GM10266 (cell line): Measurements from ENCODE around the gene GTF3C4.

ENCODE experiments used
- DNase-seq: peaks from one replicate; pipeline ENCODE4 v3.0.0; 2012; ENCODE audit errors: extremely low spot score
- CTCF ChIP-seq: IDR thresholded peaks from 2 replicates; pipeline ENCODE4 v1.5.1; 2012; ENCODE audit warnings: mild to moderate bottlenecking, low read depth; ENCODE audit not compliant: control insufficient read depth, insufficient read depth; ENCODE audit errors: missing control alignments

Gene GTF3C4

GRCh38 chr9:132728071-132728470, 57.8 kb downstream of the GTF3C4 start:
- TF ChIP-seq CTCF = no peak
- no peak for DNase-seq

- DNase-seq = no peak
- no peak for TF ChIP-seq CTCF
These were observed 58.2 kb downstream of the GTF3C4 start for GRCh38 chr9:132728497-132728896.

GRCh38 chr9:132729235-132729890, 59.1 kb downstream of the GTF3C4 start:
- TF ChIP-seq CTCF = no peak
- DNase-seq = no peak

- no peak for TF ChIP-seq CTCF
- no peak for DNase-seq
These were observed 60.1 kb downstream of the GTF3C4 start for GRCh38 chr9:132730054-132731033.

- TF ChIP-seq CTCF = no peak
- DNase-seq = no peak
These were observed 61.0 kb downstream of the GTF3C4 start for GRCh38 chr9:132731230-132731629.

- no peak for DNase-seq
- no peak for TF ChIP-seq CTCF
These were observed 62.3 kb downstream of the GTF3C4 start for GRCh38 chr9:132732326-132733259.
